IPS DF 6.9 (cell line): ENCODE measurements around the gene HCN2.

Source experiments
- DNase-seq: peaks from one replicate; pipeline ENCODE4 v3.0.0-alpha.2; 2013; ENCODE audit warnings: low read depth, low spot score
- H3K27ac ChIP-seq: one replicate; pipeline ENCODE4 v1.5.1; 2013; ENCODE audit warnings: low read length, control low read depth
- H3K27me3 ChIP-seq: 2 replicates; pipeline ENCODE4 v1.6.1; 2013; ENCODE audit warnings: mild to moderate bottlenecking, low read length; ENCODE audit not compliant: control insufficient read depth, insufficient read depth
- H3K36me3 ChIP-seq: 2 replicates; pipeline ENCODE4 v1.6.1; 2013; ENCODE audit warnings: low read length; ENCODE audit not compliant: control insufficient read depth, insufficient read depth
- H3K4me1 ChIP-seq: 2 replicates; pipeline ENCODE4 v1.6.1; 2013; ENCODE audit warnings: low read length; ENCODE audit not compliant: control insufficient read depth, insufficient read depth
- H3K4me3 ChIP-seq: 2 replicates; pipeline ENCODE4 v1.5.1; 2013; ENCODE audit warnings: mild to moderate bottlenecking, low read length
- H3K9me3 ChIP-seq: 2 replicates; pipeline ENCODE4 v1.6.1; 2013; ENCODE audit warnings: low read length, inconsistent platforms; ENCODE audit not compliant: control insufficient read depth, insufficient read depth
- WGBS: extraction: QIAGEN DNeasy Blood & Tissue Kit; methylation state at CpG from one replicate; pipeline ENCODE4 v1.1.7; 2013; ENCODE audit warnings: mixed read lengths, missing lambda C conversion rate; ENCODE audit not compliant: insufficient read length, insufficient coverage; 5-methylcytosine and 5-hydroxymethylcytosine counted together

The HCN2 gene

GRCh38 chr19:640606-641189, 51.0 kb downstream of the HCN2 start:
- DNase-seq = no peak
- H3K9me3 ChIP-seq = no peaks in the 10 kb centered on the region
- no peaks in the 10 kb centered on the region; the same call in 1 of the 2 replicates for H3K4me1 ChIP-seq
- H3K4me3 ChIP-seq = no peak overlapping the region
- H3K27ac ChIP-seq = no peak overlapping the region
- no CpG with 5 or more reads among the region's 31 CpGs for WGBS
- no peaks in the 10 kb centered on the region for H3K27me3 ChIP-seq
- H3K36me3 ChIP-seq = no peaks in the 10 kb centered on the region; the same call in none of the 2 replicates

- no peak for DNase-seq
- no peak overlapping the region for H3K27ac ChIP-seq
- no peaks in the 10 kb centered on the region; the same call in 1 of the 2 replicates for H3K4me1 ChIP-seq
- H3K4me3 ChIP-seq = no peak overlapping the region
- no peaks in the 10 kb centered on the region for H3K9me3 ChIP-seq
- H3K27me3 ChIP-seq = no peaks in the 10 kb centered on the region
- peaks cover 6% of the 10 kb centered on the region for H3K36me3 ChIP-seq
- WGBS = no CpG with 5 or more reads among the region's 17 CpGs
Observed at GRCh38 chr19:641702-642101, 52.0 kb downstream of the HCN2 start.

GRCh38 chr19:642767-643727, 53.4 kb downstream of the HCN2 start:
- no CpG with 5 or more reads among the region's 70 CpGs for WGBS
- no peaks in the 10 kb centered on the region; the same call in 1 of the 2 replicates for H3K4me1 ChIP-seq
- peaks cover 19% of the 10 kb centered on the region for H3K36me3 ChIP-seq
- H3K27me3 ChIP-seq = no peaks in the 10 kb centered on the region
- no peak for DNase-seq
- H3K9me3 ChIP-seq = no peaks in the 10 kb centered on the region
- no peak overlapping the region for H3K27ac ChIP-seq
- no peak overlapping the region for H3K4me3 ChIP-seq

- no peak overlapping the region for H3K27ac ChIP-seq
- H3K4me1 ChIP-seq = no peaks in the 10 kb centered on the region
- no peak overlapping the region for H3K4me3 ChIP-seq
- no peaks in the 10 kb centered on the region for H3K27me3 ChIP-seq
- H3K36me3 ChIP-seq = peaks cover 24% of the 10 kb centered on the region
- H3K9me3 ChIP-seq = no peaks in the 10 kb centered on the region
- no peak for DNase-seq
- WGBS = no CpG with 5 or more reads among the region's 24 CpGs
Observed at GRCh38 chr19:643736-644135, 54.1 kb downstream of the HCN2 start.

- no peak overlapping the region for H3K4me3 ChIP-seq
- H3K27me3 ChIP-seq = no peaks in the 10 kb centered on the region
- DNase-seq = no peak
- WGBS = no CpG with 5 or more reads among the region's 28 CpGs
- H3K9me3 ChIP-seq = no peaks in the 10 kb centered on the region
- peaks cover 25% of the 10 kb centered on the region for H3K36me3 ChIP-seq
- H3K4me1 ChIP-seq = no peaks in the 10 kb centered on the region
- no peak overlapping the region for H3K27ac ChIP-seq
Observed at GRCh38 chr19:644363-644762, 54.7 kb downstream of the HCN2 start.

GRCh38 chr19:644789-645188, 55.1 kb downstream of the HCN2 start:
- no peak for DNase-seq
- H3K4me1 ChIP-seq = no peaks in the 10 kb centered on the region
- H3K4me3 ChIP-seq = no peak overlapping the region
- H3K9me3 ChIP-seq = no peaks in the 10 kb centered on the region
- H3K36me3 ChIP-seq = peaks cover 27% of the 10 kb centered on the region
- no peak overlapping the region for H3K27ac ChIP-seq
- no peaks in the 10 kb centered on the region for H3K27me3 ChIP-seq
- no CpG with 5 or more reads among the region's 14 CpGs for WGBS

GRCh38 chr19:645912-646778, 56.5 kb downstream of the HCN2 start:
- Histone ChIP-seq H3K36me3 (peaks cover 30% of the 10 kb centered on the region), H3K27ac (no peak overlapping the region), H3K4me1 (no peaks in the 10 kb centered on the region), H3K4me3 (no peak overlapping the region), H3K27me3 (no peaks in the 10 kb centered on the region), H3K9me3 (no peaks in the 10 kb centered on the region)
- DNase-seq = no peak
- no CpG with 5 or more reads among the region's 62 CpGs for WGBS

- Histone ChIP-seq H3K36me3 (peaks cover 31% of the 10 kb centered on the region), H3K9me3 (no peaks in the 10 kb centered on the region), H3K27ac (no peak overlapping the region), H3K4me1 (no peaks in the 10 kb centered on the region), H3K27me3 (no peaks in the 10 kb centered on the region), H3K4me3 (no peak overlapping the region)
- DNase-seq = no peak
- no CpG with 5 or more reads among the region's 48 CpGs for WGBS
Observed at GRCh38 chr19:646779-647565, 57.3 kb downstream of the HCN2 start.

GRCh38 chr19:647566-648284, 58.0 kb downstream of the HCN2 start:
- WGBS = no CpG with 5 or more reads among the region's 52 CpGs
- Histone ChIP-seq H3K36me3 (peaks cover 31% of the 10 kb centered on the region), H3K27ac (no peak overlapping the region), H3K9me3 (no peaks in the 10 kb centered on the region), H3K4me1 (no peaks in the 10 kb centered on the region), H3K4me3 (no peak overlapping the region), H3K27me3 (no peaks in the 10 kb centered on the region)
- DNase-seq = no peak
